CD4-positive, alpha-beta T cell treated with Interleukin-10 for 1 hour (primary cell): Measurements from ENCODE around the gene VAV2.

Experiments
- DNase-seq: peaks from one replicate; pipeline ENCODE4 v3.0.0-alpha.2; 2020

VAV2 gene

GRCh38 chr9:133848471-133849109 is 143.5 kb downstream of the VAV2 start:
- DNase-seq, result no peak

- DNase-seq, result no peak
Observed at GRCh38 chr9:133846483-133847090, 145.5 kb downstream of the VAV2 start.

- DNase-seq, result peak; percentile 15
Observed at GRCh38 chr9:133845440-133845839, 146.7 kb downstream of the VAV2 start.

GRCh38 chr9:133844881-133845410 is 147.2 kb downstream of the VAV2 start:
- no peak for DNase-seq

- no peak for DNase-seq
Observed at GRCh38 chr9:133844398-133844784, 147.7 kb downstream of the VAV2 start.

GRCh38 chr9:133843751-133844397 is 148.2 kb downstream of the VAV2 start:
- no peak for DNase-seq

- no peak for DNase-seq
Observed at GRCh38 chr9:133843250-133843649, 148.9 kb downstream of the VAV2 start.

- DNase-seq, result no peak
Observed at GRCh38 chr9:133842721-133843227, 149.3 kb downstream of the VAV2 start.

- DNase-seq, result no peak
Observed at GRCh38 chr9:133842174-133842573, 149.9 kb downstream of the VAV2 start.

- DNase-seq, result no peak
Observed at GRCh38 chr9:133841167-133841812, 150.8 kb downstream of the VAV2 start.

GRCh38 chr9:133839822-133840329 is 152.2 kb downstream of the VAV2 start:
- no peak for DNase-seq

- no peak for DNase-seq
Observed at GRCh38 chr9:133838859-133839507, 153.1 kb downstream of the VAV2 start.

GRCh38 chr9:133837627-133838597 is 154.2 kb downstream of the VAV2 start:
- DNase-seq, result no peak

- no peak for DNase-seq
Observed at GRCh38 chr9:133836818-133837217, 155.3 kb downstream of the VAV2 start.

- no peak for DNase-seq
Observed at GRCh38 chr9:133836001-133836758, 155.9 kb downstream of the VAV2 start.

GRCh38 chr9:133835262-133835901 is 156.7 kb downstream of the VAV2 start:
- no peak for DNase-seq

- DNase-seq, result no peak
Observed at GRCh38 chr9:133834080-133834976, 157.8 kb downstream of the VAV2 start.

- DNase-seq, result no peak
Observed at GRCh38 chr9:133833388-133834025, 158.6 kb downstream of the VAV2 start.
